ENCODE results near the gene RHOT2. TPM values are rescaled to one million over a fixed set of nuclear protein-coding genes. Genes with fewer than 3 reads are reported as not detected.

RHOT2 gene
- total RNA-seq, 1 donor, result 34.5 TPM

- no peak for TF ChIP-seq CTCF (IDR thresholded peaks at IDR 0.05; ENCODE audit: insufficient read depth, low read length)
- DNase-seq (ENCODE audit: low read depth), result no peak
- no peak overlapping the region for H3K4me3 ChIP-seq (ENCODE audit: low read depth, low read length)
These were observed 27.6 kb downstream of the RHOT2 start for GRCh38 chr16:695355-696089.

GRCh38 chr16:698911-699671, 31.2 kb downstream of the RHOT2 start:
- TF ChIP-seq CTCF (IDR thresholded peaks at IDR 0.05; ENCODE audit: insufficient read depth, low read length), result no peak
- DNase-seq (ENCODE audit: low read depth), result no peak
- H3K4me3 ChIP-seq (ENCODE audit: low read depth, low read length), result no peak overlapping the region

- H3K4me3 ChIP-seq (ENCODE audit: low read depth, low read length), result no peak overlapping the region
- TF ChIP-seq CTCF (IDR thresholded peaks at IDR 0.05; ENCODE audit: insufficient read depth, low read length), result no peak
- DNase-seq (ENCODE audit: low read depth), result no peak
These were observed 33.0 kb downstream of the RHOT2 start for GRCh38 chr16:700684-701584.

- no peak for DNase-seq (ENCODE audit: low read depth)
- no peak overlapping the region for H3K4me3 ChIP-seq (ENCODE audit: low read depth, low read length)
- no peak for TF ChIP-seq CTCF (IDR thresholded peaks at IDR 0.05; ENCODE audit: insufficient read depth, low read length)
These were observed 34.4 kb downstream of the RHOT2 start for GRCh38 chr16:702341-702740.

- no peak for TF ChIP-seq CTCF (IDR thresholded peaks at IDR 0.05; ENCODE audit: insufficient read depth, low read length)
- H3K4me3 ChIP-seq (ENCODE audit: low read depth, low read length), result no peak overlapping the region
- DNase-seq (ENCODE audit: low read depth), result no peak
These were observed 35.5 kb downstream of the RHOT2 start for GRCh38 chr16:703406-703805.

- no peak overlapping the region for H3K4me3 ChIP-seq (ENCODE audit: low read depth, low read length)
- DNase-seq (ENCODE audit: low read depth), result no peak
- TF ChIP-seq CTCF (IDR thresholded peaks at IDR 0.05; ENCODE audit: insufficient read depth, low read length), result no peak
These were observed 36.1 kb downstream of the RHOT2 start for GRCh38 chr16:704047-704446.
